Adrenal gland (tissue), 12 donors: Measurements from ENCODE around the gene DENND1C. TPM values are rescaled to one million over a fixed set of nuclear protein-coding genes. Genes with fewer than 3 reads are reported as not detected.
"Not testable (repeated sequence)": the region's sequence is repeated elsewhere in the genome, so short reads cannot be mapped to it uniquely, and the experiment has no call there.

Source experiments
- DNase-seq, 7 donors: peaks; one replicate each; pipeline ENCODE4 v3.0.0-alpha.2; 2019 to 2020
- H3K27ac ChIP-seq, 5 donors: fragments of 200-600 bp; sonication (generic) in 4 of 5; 1 replicate in 3 of 5; 2 replicates in 2 of 5; pipeline versions ENCODE4 v1.5.1 to v1.8.0; 2016 to 2020; ENCODE audit warnings: mild to moderate bottlenecking in 1 of 5
- H3K27me3 ChIP-seq: fragments of 200-600 bp; 2 replicates; pipeline ENCODE4 v1.8.0; 2021
- H3K36me3 ChIP-seq, 2 donors: fragments of 200-600 bp; replicated peaks in 1 of 2; 1 replicate in 1 of 2; 2 replicates in 1 of 2; pipeline versions ENCODE4 v1.5.1 to v1.8.0; 2018 to 2022
- H3K4me1 ChIP-seq, 2 donors: fragments of 200-600 bp; replicated peaks in 1 of 2; 1 replicate in 1 of 2; 2 replicates in 1 of 2; pipeline versions ENCODE4 v1.5.1 to v1.8.0; 2018 to 2021
- H3K4me3 ChIP-seq, 4 donors: fragments of 200-600 bp; sonication (generic) in 3 of 4; one replicate each; pipeline ENCODE4 v1.5.1; 2016 to 2018
- H3K9me3 ChIP-seq, 3 donors: fragments of 200-600 bp; sonication (generic) in 1 of 3; replicated peaks in 1 of 3; 1 replicate in 2 of 3; 2 replicates in 1 of 3; pipeline versions ENCODE4 v1.5.1 to v1.8.0; 2016 to 2021
- CTCF ChIP-seq, 6 experiments: fragments of 450-650 bp in 4 of 6; fragments of 200-600 bp in 2 of 6; sonication (generic) in 1 of 6; IDR thresholded peaks; 1 replicate in 5 of 6; 2 replicates in 1 of 6; pipeline versions ENCODE4 v1.5.1 to v1.8.0; 2016 to 2021; ENCODE audit warnings: antibody characterized with exemption in 6 of 6, mild to moderate bottlenecking in 2 of 6, moderate library complexity in 1 of 6
- POLR2A ChIP-seq, 2 donors: fragments of 450-650 bp; IDR thresholded peaks; one replicate each; pipeline ENCODE4 v1.6.1; 2017; ENCODE audit warnings: antibody characterized with exemption in 2 of 2, mild to moderate bottlenecking in 2 of 2, moderate library complexity in 1 of 2
- whole genome bisulfite sequencing, 4 donors: extraction: QIAGEN DNeasy Blood & Tissue Kit in 2 of 4; methylation state at CpG; one replicate each; pipeline versions ENCODE4 v1.1.5 to v1.1.7; 2013 to 2017; 5-methylcytosine and 5-hydroxymethylcytosine counted together
- intact Hi-C, 2 donors: fragments of 100-400 bp; cut with DNase I; formaldehyde crosslinking; loops; one replicate each; pipeline versions ENCODE4 v1.14.1 to v1.15.0; 2022 to 2023
- polyA plus RNA-seq, 3 donors: library from polyadenylated mRNA; stranded (reverse); fragments of 200-250 nt in 2 of 3; fragments of 350-450 nt in 1 of 3; fragmentation: Illumina TruSeq in 1 of 3; extraction: RNeasy Lipid Tissue Mini Kit (QIAGEN cat#74804) in 1 of 3; gene quantifications; one replicate each; pipeline ENCODE4 v1.2.3, GENCODE V29; 2013 to 2014
- total RNA-seq, 9 donors: library from RNA; depleted of rRNA in 4 of 9; stranded (reverse); fragments of >200 nt in 4 of 9; fragments of 120-200 nt in 1 of 9; fragmentation: NEBNext Ultra II Directional in 1 of 9; extraction: Animal tissue kit (Norgen Biotek cat#: 25700) in 1 of 9; gene quantifications; one replicate each; pipeline versions ENCODE4 v1.1.0 to v1.2.4, GENCODE V29; 2013 to 2023
- donor health status: healthy with polysubstance abuse.
- donor health status: Bipolar disorder and iron deficiency.
- donor health status: DM: yes; HTN: yes; CAD: no.
- donor health status: DM: no; HTN: no; CAD: no.
- donor health status: DM: no; HTN: no; CAD: no.
- donor health status: DM: yes; HTN: yes; CAD: no.

The DENND1C gene
- total and polyA plus RNA-seq, 12 donors: 0.66 to 12.1 (median 4.4) TPM

- Histone ChIP-seq H3K36me3 (no peaks in the 10 kb centered on the region), H3K4me1 (peaks cover 10 to 15% of the 10 kb centered on the region in 2 donors), H3K27me3 (no peaks in the 10 kb centered on the region), H3K9me3 (no peaks in the 10 kb centered on the region), H3K27ac (peak overlapping the region; percentile 22 to 91 (median 87)), H3K4me3 (no peak overlapping the region)
- intact Hi-C loops: no loop called here
- TF ChIP-seq POLR2A (IDR thresholded peaks at IDR 0.05) (no peak), CTCF (IDR thresholded peaks at IDR 0.05) (no peak)
- WGBS, 4 donors: 36 to 58% (median 50%) methylated on average over 5 to 7 of the region's 7 CpGs
- DNase-seq: peak in 3 of 7 donors; percentile 46 to 64 (median 58)
These were observed 29.0 kb upstream of the DENND1C start for GRCh38 chr19:6510618-6511017.

- H3K9me3 ChIP-seq: no peaks in the 10 kb centered on the region
- H3K27ac ChIP-seq: peak overlapping the region; percentile 22 to 91 (median 87)
- H3K27me3 ChIP-seq: no peaks in the 10 kb centered on the region
- no peaks in the 10 kb centered on the region for H3K36me3 ChIP-seq
- peak; percentile 82 to 98 (median 95) for DNase-seq
- H3K4me3 ChIP-seq: no peak overlapping the region
- 38 to 41% (median 40%) methylated on average over 20 of the region's 20 CpGs for WGBS, 4 donors
- intact Hi-C loops: no loop called here
- peaks cover 10 to 15% of the 10 kb centered on the region in 2 donors for H3K4me1 ChIP-seq
- TF ChIP-seq POLR2A (IDR thresholded peaks at IDR 0.05) (peak in 1 of 2 donors; percentile 46), CTCF (IDR thresholded peaks at IDR 0.05) (no peak)
These were observed 27.8 kb upstream of the DENND1C start for GRCh38 chr19:6509118-6509971.

GRCh38 chr19:6508028-6508771 is 26.6 kb upstream of the DENND1C start:
- 87 to 90% (median 88%) methylated on average over 9 of the region's 9 CpGs for WGBS, 4 donors
- intact Hi-C loops: not testable (repeated sequence)

GRCh38 chr19:6503407-6504201 is 22.0 kb upstream of the DENND1C start:
- TF ChIP-seq POLR2A (IDR thresholded peaks at IDR 0.05) (no peak), CTCF (IDR thresholded peaks at IDR 0.05) (no peak)
- H3K36me3 ChIP-seq: no peaks in the 10 kb centered on the region
- H3K4me3 ChIP-seq: no peak overlapping the region
- H3K4me1 ChIP-seq: peaks cover 17 to 36% of the 10 kb centered on the region in 2 donors
- intact Hi-C loops: no loop called here
- H3K27me3 ChIP-seq: no peaks in the 10 kb centered on the region
- DNase-seq: peak; percentile 58 to 82 (median 76)
- H3K9me3 ChIP-seq: no peaks in the 10 kb centered on the region
- peak overlapping the region; percentile 29 to 79 (median 69) for H3K27ac ChIP-seq
- 36 to 56% (median 45%) methylated on average over 8 to 9 of the region's 9 CpGs for WGBS, 4 donors

More at GRCh38 chr19:6508028-6508771, 26.6 kb upstream of the DENND1C start:
- H3K4me3 ChIP-seq, H3K36me3 ChIP-seq, H3K9me3 ChIP-seq, H3K27me3 ChIP-seq: not testable (repeated sequence)
- peak in 1 of 7 donors; percentile 37 for DNase-seq
- peaks cover 17 to 20% of the 10 kb centered on the region in 2 donors for H3K4me1 ChIP-seq
- peak overlapping the region in 4 of 5 donors; percentile 84 to 91 (median 88) for H3K27ac ChIP-seq
